Thymus (tissue), 11 donors: ENCODE results near the gene ZNF211. TPM values are rescaled to one million over a fixed set of nuclear protein-coding genes. Genes with fewer than 3 reads are reported as not detected.

ENCODE experiments used
- DNase-seq, 9 donors: peaks; one replicate each; pipeline ENCODE4 v3.0.0-alpha.2; 2013; ENCODE audit warnings: low spot score in 9 of 9, low read depth in 6 of 9, missing footprints in 1 of 9
- H3K27ac ChIP-seq, 2 donors: one replicate each; pipeline ENCODE4 v1.5.1; 2013; ENCODE audit warnings: control low read depth in 1 of 2, low read depth in 1 of 2, low read length in 1 of 2, mild to moderate bottlenecking in 1 of 2, moderate library complexity in 1 of 2
- H3K27me3 ChIP-seq, 2 donors: one replicate each; pipeline ENCODE4 v1.5.1; 2013; ENCODE audit warnings: low read length in 1 of 2; ENCODE audit not compliant: control insufficient read depth in 2 of 2, insufficient read depth in 1 of 2
- H3K36me3 ChIP-seq, 2 donors: one replicate each; pipeline ENCODE4 v1.5.1; 2013; ENCODE audit warnings: low read length in 1 of 2, mild to moderate bottlenecking in 1 of 2, moderate library complexity in 1 of 2; ENCODE audit not compliant: control insufficient read depth in 2 of 2, insufficient read depth in 2 of 2
- H3K4me1 ChIP-seq, 2 donors: one replicate each; pipeline ENCODE4 v1.5.1; 2013; ENCODE audit warnings: low read length in 2 of 2; ENCODE audit not compliant: control insufficient read depth in 2 of 2, insufficient read depth in 2 of 2
- H3K4me3 ChIP-seq, 2 donors: one replicate each; pipeline ENCODE4 v1.5.1; 2013; ENCODE audit warnings: low read length in 2 of 2, control low read depth in 1 of 2, mild to moderate bottlenecking in 1 of 2
- H3K9me3 ChIP-seq, 2 donors: one replicate each; pipeline ENCODE4 v1.5.1; 2013; ENCODE audit warnings: low read length in 1 of 2, mild to moderate bottlenecking in 1 of 2; ENCODE audit not compliant: control insufficient read depth in 2 of 2, insufficient read depth in 1 of 2
- WGBS: extraction: QIAGEN DNeasy Blood & Tissue Kit; methylation state at CpG from one replicate; pipeline ENCODE4 v1.1.7; 2013; 5-methylcytosine and 5-hydroxymethylcytosine counted together
- polyA plus RNA-seq: library from polyadenylated mRNA; stranded (reverse); fragments of 200-250 nt; gene quantifications from one replicate; pipeline ENCODE4 v1.2.3, GENCODE V29; 2013
- total RNA-seq: library from RNA; stranded (reverse); fragments of 120-200 nt; gene quantifications from one replicate; pipeline ENCODE4 v1.2.4, GENCODE V29; 2013
- donor health status: healthy.

ZNF211 gene
- total and polyA plus RNA-seq, 2 donors, result 18.2 to 24.6 TPM

- Histone ChIP-seq H3K27ac (no peak overlapping the region), H3K27me3 (no peaks in the 10 kb centered on the region), H3K4me1 (no peaks in the 10 kb centered on the region), H3K9me3 (peaks cover 7 to 25% of the 10 kb centered on the region in 2 donors), H3K4me3 (no peak overlapping the region), H3K36me3 (peaks cover 34 to 36% of the 10 kb centered on the region in 2 donors)
- DNase-seq, result no peak
These were observed 10.8 kb downstream of the ZNF211 start for GRCh38 chr19:57643734-57644133.

GRCh38 chr19:57648331-57649003 lies 15.5 kb downstream of the ZNF211 start:
- H3K9me3 ChIP-seq, result peaks cover 0 to 15% of the 10 kb centered on the region in 2 donors
- H3K4me1 ChIP-seq, result peaks cover 0 to 2% of the 10 kb centered on the region in 2 donors
- H3K27ac ChIP-seq, result no peak overlapping the region
- no peak for DNase-seq
- 80% methylated on average over 6 of the region's 6 CpGs for WGBS
- no peak overlapping the region for H3K4me3 ChIP-seq
- H3K27me3 ChIP-seq, result no peaks in the 10 kb centered on the region
- no peaks in the 10 kb centered on the region for H3K36me3 ChIP-seq

GRCh38 chr19:57651654-57651996 lies 18.7 kb downstream of the ZNF211 start:
- 71% methylated on average over 6 of the region's 6 CpGs for WGBS
- Histone ChIP-seq H3K9me3 (peaks cover 0 to 18% of the 10 kb centered on the region in 2 donors), H3K36me3 (no peaks in the 10 kb centered on the region), H3K27ac (no peak overlapping the region), H3K4me3 (no peak overlapping the region), H3K4me1 (peaks cover 0 to 2% of the 10 kb centered on the region in 2 donors), H3K27me3 (no peaks in the 10 kb centered on the region)
- DNase-seq, result no peak

- H3K4me3 ChIP-seq, result no peak overlapping the region
- no peak for DNase-seq
- H3K4me1 ChIP-seq, result peaks cover 0 to 2% of the 10 kb centered on the region in 2 donors
- no peaks in the 10 kb centered on the region for H3K27me3 ChIP-seq
- WGBS, result 95% methylated on average over 2 of the region's 2 CpGs
- peaks cover 0 to 18% of the 10 kb centered on the region in 2 donors for H3K9me3 ChIP-seq
- no peaks in the 10 kb centered on the region for H3K36me3 ChIP-seq
- H3K27ac ChIP-seq, result no peak overlapping the region
These were observed 20.7 kb downstream of the ZNF211 start for GRCh38 chr19:57653689-57654088.

- Histone ChIP-seq H3K36me3 (no peaks in the 10 kb centered on the region), H3K4me1 (peaks cover 0 to 2% of the 10 kb centered on the region in 2 donors), H3K27ac (no peak overlapping the region), H3K9me3 (peaks cover 0 to 18% of the 10 kb centered on the region in 2 donors), H3K27me3 (no peaks in the 10 kb centered on the region), H3K4me3 (no peak overlapping the region)
- 54% methylated on average over 1 of the region's 1 CpG for WGBS
- no peak for DNase-seq
These were observed 22.5 kb downstream of the ZNF211 start for GRCh38 chr19:57655443-57655842.

- H3K27me3 ChIP-seq, result no peaks in the 10 kb centered on the region
- DNase-seq, result no peak
- no peak overlapping the region for H3K27ac ChIP-seq
- H3K36me3 ChIP-seq, result no peaks in the 10 kb centered on the region
- H3K4me3 ChIP-seq, result no peak overlapping the region
- peaks cover 0 to 10% of the 10 kb centered on the region in 2 donors for H3K9me3 ChIP-seq
- WGBS, result 96% methylated on average over 1 of the region's 1 CpG
- H3K4me1 ChIP-seq, result peaks cover 0 to under 1% of the 10 kb centered on the region in 2 donors
These were observed 23.4 kb downstream of the ZNF211 start for GRCh38 chr19:57656346-57656745.

GRCh38 chr19:57664269-57665127 lies 31.5 kb downstream of the ZNF211 start:
- H3K4me3 ChIP-seq, result peak overlapping the region in 1 of 2 donors; percentile 36
- WGBS, result 5% methylated on average over 64 of the region's 64 CpGs
- DNase-seq, result no peak
- H3K36me3 ChIP-seq, result no peaks in the 10 kb centered on the region
- H3K9me3 ChIP-seq, result peaks cover 0 to 2% of the 10 kb centered on the region in 2 donors
- H3K4me1 ChIP-seq, result no peaks in the 10 kb centered on the region
- peaks cover 16 to 39% of the 10 kb centered on the region in 2 donors for H3K27me3 ChIP-seq
- H3K27ac ChIP-seq, result peak overlapping the region in 1 of 2 donors; percentile 20

GRCh38 chr19:57665261-57665806 lies 32.4 kb downstream of the ZNF211 start:
- 95% methylated on average over 9 of the region's 9 CpGs for WGBS
- no peaks in the 10 kb centered on the region for H3K4me1 ChIP-seq

GRCh38 chr19:57667228-57667627 lies 34.3 kb downstream of the ZNF211 start:
- no peak for DNase-seq
- WGBS, result 89% methylated on average over 1 of the region's 1 CpG
- no peaks in the 10 kb centered on the region for H3K4me1 ChIP-seq
- no peak overlapping the region for H3K27ac ChIP-seq
- no peaks in the 10 kb centered on the region for H3K36me3 ChIP-seq
- H3K27me3 ChIP-seq, result peaks cover 16 to 39% of the 10 kb centered on the region in 2 donors
- H3K4me3 ChIP-seq, result no peak overlapping the region
- H3K9me3 ChIP-seq, result peaks cover 0 to 2% of the 10 kb centered on the region in 2 donors

More at GRCh38 chr19:57665261-57665806, 32.4 kb downstream of the ZNF211 start:
- Histone ChIP-seq H3K9me3 (peaks cover 0 to 2% of the 10 kb centered on the region in 2 donors), H3K27me3 (peaks cover 16 to 39% of the 10 kb centered on the region in 2 donors), H3K4me3 (no peak overlapping the region), H3K27ac (no peak overlapping the region), H3K36me3 (no peaks in the 10 kb centered on the region)
- DNase-seq, result no peak
